Loucy (cell line): ENCODE data around the gene RPLP2.

Experiments used
- H2AFZ ChIP-seq: fragments of 200-600 bp; sonication (generic); 2 replicates; pipeline ENCODE4 v1.6.0; 2016; ENCODE audit warnings: antibody characterized with exemption, mild to moderate bottlenecking, low read length, moderate library complexity
- H3F3A ChIP-seq: fragments of 200-600 bp; 2 replicates; pipeline ENCODE4 v1.6.0; 2016; ENCODE audit warnings: antibody characterized with exemption, low read depth, mild to moderate bottlenecking
- H3K27me3 ChIP-seq: fragments of 200-600 bp; sonication (generic); 2 replicates; pipeline ENCODE4 v1.6.1; 2014; ENCODE audit warnings: low read length, mild to moderate bottlenecking; ENCODE audit not compliant: insufficient read depth, poor library complexity, severe bottlenecking
- H3K36me3 ChIP-seq: fragments of 200-600 bp; sonication (generic); 2 replicates; pipeline ENCODE4 v1.6.1; 2016; ENCODE audit warnings: low read length; ENCODE audit not compliant: insufficient read depth
- H3K4me1 ChIP-seq: fragments of 200-600 bp; sonication (generic); 2 replicates; pipeline ENCODE4 v1.5.1; 2014; ENCODE audit warnings: low read length, mild to moderate bottlenecking; ENCODE audit not compliant: insufficient read depth, poor library complexity, severe bottlenecking
- H3K4me2 ChIP-seq: fragments of 200-600 bp; sonication (generic); 2 replicates; pipeline ENCODE4 v1.6.0; 2014; ENCODE audit warnings: antibody characterized with exemption, low read length, low read depth, mild to moderate bottlenecking; ENCODE audit not compliant: poor library complexity, severe bottlenecking
- H3K4me3 ChIP-seq: fragments of 200-600 bp; sonication (generic); 2 replicates; pipeline ENCODE4 v1.5.1; 2014; ENCODE audit warnings: low read length, mild to moderate bottlenecking, mixed read lengths; ENCODE audit not compliant: poor library complexity, severe bottlenecking
- H3K79me2 ChIP-seq: fragments of 200-600 bp; sonication (generic); 2 replicates; pipeline ENCODE4 v1.6.1; 2014; ENCODE audit warnings: low read length; ENCODE audit not compliant: insufficient read depth
- H3K9ac ChIP-seq: fragments of 200-600 bp; sonication (generic); 2 replicates; pipeline ENCODE4 v1.6.0; 2014; ENCODE audit warnings: mild to moderate bottlenecking, low read depth, low read length, moderate library complexity; ENCODE audit not compliant: poor library complexity, severe bottlenecking
- H3K9me2 ChIP-seq: fragments of 200-600 bp; sonication (generic); replicated peaks from 2 replicates; pipeline ENCODE4 v1.6.1; 2016; ENCODE audit warnings: low read depth, low read length, mixed read lengths
- H3K9me3 ChIP-seq: fragments of 200-600 bp; sonication (generic); 2 replicates; pipeline ENCODE4 v1.6.1; 2014; ENCODE audit warnings: mild to moderate bottlenecking, antibody characterized with exemption, low read length, low read depth; ENCODE audit not compliant: insufficient read depth
- H4K20me1 ChIP-seq: fragments of 200-600 bp; sonication (generic); 2 replicates; pipeline ENCODE4 v1.6.0; 2014; ENCODE audit warnings: antibody characterized with exemption, low read length, mild to moderate bottlenecking; ENCODE audit not compliant: insufficient read depth, poor library complexity, severe bottlenecking
- EZH2phosphoT487 ChIP-seq: fragments of 200-600 bp; IDR thresholded peaks from 2 replicates; pipeline ENCODE4 v1.6.1; 2018; ENCODE audit warnings: antibody characterized with exemption, mild to moderate bottlenecking, moderate library complexity, borderline replicate concordance
- TF ChIP-seq, protein P1 (sequence below): fragments of 200-600 bp; sonication (generic); conservative IDR thresholded peaks from 2 replicates; pipeline ENCODE4 v1.5.1; 2014; ENCODE audit warnings: mild to moderate bottlenecking, antibody characterized with exemption, low read length

Gene RPLP2

DNA sequence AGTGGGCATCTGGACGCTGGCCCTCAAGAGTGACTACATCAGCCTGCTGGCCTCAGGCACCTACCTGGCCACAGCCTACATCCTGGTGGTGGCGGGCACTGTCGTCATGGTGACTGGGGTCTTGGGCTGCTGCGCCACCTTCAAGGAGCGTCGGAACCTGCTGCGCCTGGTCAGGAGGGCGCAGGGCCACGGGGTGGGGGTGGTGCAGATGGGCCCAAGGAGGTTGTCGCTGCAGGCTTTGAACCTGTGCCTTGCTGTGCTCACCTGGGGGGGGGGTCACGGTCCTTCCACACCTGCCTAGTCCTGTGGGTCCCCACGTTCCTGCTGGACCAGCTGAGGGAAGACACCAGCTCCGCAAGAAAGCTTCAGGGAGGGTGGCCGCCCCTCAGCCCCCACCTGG, 26.5 kb downstream of the RPLP2 start:
- no peaks in the 10 kb centered on the region for H3K27me3 ChIP-seq
- no peak overlapping the region for H2AFZ ChIP-seq
- H3K4me1 ChIP-seq, result peaks cover 27% of the 10 kb centered on the region
- no peaks in the 10 kb centered on the region for H3K9me2 ChIP-seq
- no peaks in the 10 kb centered on the region for H3K9me3 ChIP-seq
- no peak overlapping the region for H3K9ac ChIP-seq
- H4K20me1 ChIP-seq, result peaks cover 26% of the 10 kb centered on the region
- TF ChIP-seq, protein P1, sequence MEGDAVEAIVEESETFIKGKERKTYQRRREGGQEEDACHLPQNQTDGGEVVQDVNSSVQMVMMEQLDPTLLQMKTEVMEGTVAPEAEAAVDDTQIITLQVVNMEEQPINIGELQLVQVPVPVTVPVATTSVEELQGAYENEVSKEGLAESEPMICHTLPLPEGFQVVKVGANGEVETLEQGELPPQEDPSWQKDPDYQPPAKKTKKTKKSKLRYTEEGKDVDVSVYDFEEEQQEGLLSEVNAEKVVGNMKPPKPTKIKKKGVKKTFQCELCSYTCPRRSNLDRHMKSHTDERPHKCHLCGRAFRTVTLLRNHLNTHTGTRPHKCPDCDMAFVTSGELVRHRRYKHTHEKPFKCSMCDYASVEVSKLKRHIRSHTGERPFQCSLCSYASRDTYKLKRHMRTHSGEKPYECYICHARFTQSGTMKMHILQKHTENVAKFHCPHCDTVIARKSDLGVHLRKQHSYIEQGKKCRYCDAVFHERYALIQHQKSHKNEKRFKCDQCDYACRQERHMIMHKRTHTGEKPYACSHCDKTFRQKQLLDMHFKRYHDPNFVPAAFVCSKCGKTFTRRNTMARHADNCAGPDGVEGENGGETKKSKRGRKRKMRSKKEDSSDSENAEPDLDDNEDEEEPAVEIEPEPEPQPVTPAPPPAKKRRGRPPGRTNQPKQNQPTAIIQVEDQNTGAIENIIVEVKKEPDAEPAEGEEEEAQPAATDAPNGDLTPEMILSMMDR, result no peak
- no peak for TF ChIP-seq EZH2phosphoT487
- H3K4me3 ChIP-seq, result no peak overlapping the region
- H3F3A ChIP-seq, result no peaks in the 10 kb centered on the region
- H3K79me2 ChIP-seq, result peaks cover 23% of the 10 kb centered on the region
- peaks cover 13% of the 10 kb centered on the region; the same call in 1 of the 2 replicates for H3K36me3 ChIP-seq
- H3K4me2 ChIP-seq, result no peak overlapping the region

DNA sequence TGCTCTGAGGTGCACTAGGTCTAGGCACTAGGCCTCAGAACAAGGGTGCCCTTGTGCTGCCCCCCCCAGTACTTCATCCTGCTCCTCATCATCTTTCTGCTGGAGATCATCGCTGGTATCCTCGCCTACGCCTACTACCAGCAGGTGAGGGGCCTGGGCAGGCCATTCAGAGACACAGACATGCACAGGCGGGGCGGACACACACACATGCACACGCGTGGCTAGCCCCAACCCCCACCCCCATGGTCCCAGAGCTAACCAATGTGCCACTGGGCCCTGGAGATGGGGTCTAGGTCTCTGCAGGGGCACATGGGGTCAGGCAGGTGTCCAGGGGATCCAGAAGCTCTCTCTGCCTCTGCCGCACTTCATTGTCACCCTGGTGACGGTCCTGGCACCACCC, 26.9 kb downstream of the RPLP2 start:
- Histone ChIP-seq H3K79me2 (peaks cover 27% of the 10 kb centered on the region), H3K27me3 (no peaks in the 10 kb centered on the region), H3K36me3 (peaks cover 13% of the 10 kb centered on the region; the same call in 1 of the 2 replicates), H3K9me3 (no peaks in the 10 kb centered on the region), H3K9me2 (no peaks in the 10 kb centered on the region), H3K4me1 (peaks cover 29% of the 10 kb centered on the region), H3K4me2 (no peak overlapping the region), H2AFZ (no peak overlapping the region), H3K4me3 (no peak overlapping the region), H4K20me1 (peaks cover 28% of the 10 kb centered on the region), H3F3A (no peaks in the 10 kb centered on the region), H3K9ac (no peak overlapping the region)
- TF ChIP-seq EZH2phosphoT487, result no peak

DNA sequence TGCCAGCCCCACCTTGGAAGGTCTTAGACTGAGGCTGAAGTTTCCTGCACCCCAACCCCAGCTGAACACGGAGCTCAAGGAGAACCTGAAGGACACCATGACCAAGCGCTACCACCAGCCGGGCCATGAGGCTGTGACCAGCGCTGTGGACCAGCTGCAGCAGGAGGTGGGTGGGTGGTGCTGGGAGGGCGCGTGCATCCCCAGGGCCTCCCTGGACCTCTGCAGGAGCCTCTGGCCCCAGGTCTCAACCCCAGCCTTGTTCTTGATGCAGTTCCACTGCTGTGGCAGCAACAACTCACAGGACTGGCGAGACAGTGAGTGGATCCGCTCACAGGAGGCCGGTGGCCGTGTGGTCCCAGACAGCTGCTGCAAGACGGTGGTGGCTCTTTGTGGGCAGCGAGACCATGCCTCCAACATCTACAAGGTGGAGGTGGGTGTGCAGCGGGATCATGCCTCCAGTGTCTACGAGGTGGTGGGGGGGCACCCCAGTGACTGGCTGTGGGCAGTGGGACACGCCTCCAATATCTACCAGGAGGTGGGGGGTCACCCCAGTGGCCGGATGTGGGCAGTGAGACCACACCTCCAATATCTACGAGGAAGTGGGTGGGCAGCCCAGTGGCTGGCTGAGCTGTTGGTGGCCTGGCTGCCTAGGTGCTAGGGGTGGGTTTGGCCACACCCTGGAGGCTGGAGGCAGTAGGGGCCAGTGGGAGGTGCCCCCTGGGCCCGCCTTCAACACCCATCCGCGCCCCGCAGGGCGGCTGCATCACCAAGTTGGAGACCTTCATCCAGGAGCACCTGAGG, 27.6 kb downstream of the RPLP2 start:
- no peaks in the 10 kb centered on the region for H3K27me3 ChIP-seq
- no peak overlapping the region for H3K4me2 ChIP-seq
- H3F3A ChIP-seq, result no peaks in the 10 kb centered on the region
- no peaks in the 10 kb centered on the region for H3K9me2 ChIP-seq
- no peak overlapping the region for H3K9ac ChIP-seq
- peaks cover 34% of the 10 kb centered on the region for H4K20me1 ChIP-seq
- no peaks in the 10 kb centered on the region for H3K9me3 ChIP-seq
- peaks cover 29% of the 10 kb centered on the region for H3K4me1 ChIP-seq
- H3K36me3 ChIP-seq, result peaks cover 13% of the 10 kb centered on the region; the same call in 1 of the 2 replicates
- TF ChIP-seq, protein P1, result no peak
- TF ChIP-seq EZH2phosphoT487, result no peak
- no peak overlapping the region for H3K4me3 ChIP-seq
- H2AFZ ChIP-seq, result no peak overlapping the region
- peaks cover 34% of the 10 kb centered on the region for H3K79me2 ChIP-seq

DNA sequence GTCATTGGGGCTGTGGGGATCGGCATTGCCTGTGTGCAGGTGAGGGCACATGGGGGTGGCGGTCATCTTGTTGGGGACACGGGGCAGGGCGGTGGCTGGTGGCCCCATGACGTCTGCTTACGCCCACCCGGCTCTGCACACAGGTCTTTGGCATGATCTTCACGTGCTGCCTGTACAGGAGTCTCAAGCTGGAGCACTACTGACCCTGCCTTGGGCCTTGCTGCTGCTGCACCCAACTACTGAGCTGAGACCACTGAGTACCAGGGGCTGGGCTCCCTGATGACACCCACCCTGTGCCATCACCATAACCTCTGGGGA, 28.2 kb downstream of the RPLP2 start:
- H3F3A ChIP-seq, result no peaks in the 10 kb centered on the region
- no peak overlapping the region for H2AFZ ChIP-seq
- H3K9me3 ChIP-seq, result no peaks in the 10 kb centered on the region
- H3K4me2 ChIP-seq, result no peak overlapping the region
- no peak for TF ChIP-seq EZH2phosphoT487
- TF ChIP-seq, protein P1, result no peak
- H3K79me2 ChIP-seq, result peaks cover 34% of the 10 kb centered on the region
- no peaks in the 10 kb centered on the region for H3K27me3 ChIP-seq
- peaks cover 29% of the 10 kb centered on the region for H3K4me1 ChIP-seq
- H3K9me2 ChIP-seq, result no peaks in the 10 kb centered on the region
- H3K9ac ChIP-seq, result no peak overlapping the region
- peaks cover 13% of the 10 kb centered on the region; the same call in 1 of the 2 replicates for H3K36me3 ChIP-seq
- H3K4me3 ChIP-seq, result no peak overlapping the region
- peaks cover 34% of the 10 kb centered on the region for H4K20me1 ChIP-seq
